Fibroblast of peridontal ligament (primary cell): ENCODE measurements around the gene SLC7A5.
A peak's percentile ranks its signal among the peaks of the same experiment; 100 is the strongest.
"Not testable (repeated sequence)": the region's sequence is repeated elsewhere in the genome, so short reads cannot be mapped to it uniquely, and the experiment has no call there.

Source experiments
- DNase-seq: peaks from one replicate; pipeline ENCODE4 v3.0.0-alpha.2; 2010; ENCODE audit errors: extremely low read depth

Gene SLC7A5

GRCh38 chr16:87822108-87822970 is 47.0 kb downstream of the SLC7A5 start:
- no peak for DNase-seq

- DNase-seq = no peak
Observed at GRCh38 chr16:87821376-87822107, 47.8 kb downstream of the SLC7A5 start.

GRCh38 chr16:87819983-87820382 is 49.3 kb downstream of the SLC7A5 start:
- DNase-seq = no peak

GRCh38 chr16:87819282-87819681 is 50.0 kb downstream of the SLC7A5 start:
- DNase-seq = no peak

GRCh38 chr16:87818533-87819161 is 50.7 kb downstream of the SLC7A5 start:
- no peak for DNase-seq

GRCh38 chr16:87817910-87818309 is 51.4 kb downstream of the SLC7A5 start:
- no peak for DNase-seq

- not testable (repeated sequence) for DNase-seq
Observed at GRCh38 chr16:87817370-87817769, 51.9 kb downstream of the SLC7A5 start.

GRCh38 chr16:87816507-87817100 is 52.7 kb downstream of the SLC7A5 start:
- no peak for DNase-seq

GRCh38 chr16:87815567-87815966 is 53.7 kb downstream of the SLC7A5 start:
- DNase-seq = no peak

- no peak for DNase-seq
Observed at GRCh38 chr16:87812200-87812656, 57.1 kb downstream of the SLC7A5 start.

- DNase-seq = not testable (repeated sequence)
Observed at GRCh38 chr16:87811454-87811853, 57.9 kb downstream of the SLC7A5 start.

GRCh38 chr16:87809150-87809902 is 60.0 kb downstream of the SLC7A5 start:
- DNase-seq = no peak

- DNase-seq = no peak
Observed at GRCh38 chr16:87808108-87808507, 61.2 kb downstream of the SLC7A5 start.

GRCh38 chr16:87806641-87807546 is 62.4 kb downstream of the SLC7A5 start:
- peak; percentile 90 for DNase-seq

- DNase-seq = peak; percentile 12
Observed at GRCh38 chr16:87806261-87806640, 63.1 kb downstream of the SLC7A5 start.

- DNase-seq = no peak
Observed at GRCh38 chr16:87803385-87803784, 65.9 kb downstream of the SLC7A5 start.

- no peak for DNase-seq
Observed at GRCh38 chr16:87802670-87803069, 66.6 kb downstream of the SLC7A5 start.

GRCh38 chr16:87801679-87802259 is 67.5 kb downstream of the SLC7A5 start:
- DNase-seq = no peak

- DNase-seq = no peak
Observed at GRCh38 chr16:87800497-87800896, 68.8 kb downstream of the SLC7A5 start.

GRCh38 chr16:87795336-87795735 is 74.0 kb downstream of the SLC7A5 start:
- no peak for DNase-seq
